Activated CD4-positive, alpha-beta T cell treated with anti-CD3 and anti-CD28 coated beads for 24 hours (primary cell): Measurements from ENCODE around the gene TRA2B.

ENCODE experiments used
- DNase-seq, 2 donors: peaks; one replicate each; pipeline ENCODE4 v3.0.0-alpha.2; 2020; ENCODE audit warnings: low read depth in 2 of 2

Gene TRA2B

DNA sequence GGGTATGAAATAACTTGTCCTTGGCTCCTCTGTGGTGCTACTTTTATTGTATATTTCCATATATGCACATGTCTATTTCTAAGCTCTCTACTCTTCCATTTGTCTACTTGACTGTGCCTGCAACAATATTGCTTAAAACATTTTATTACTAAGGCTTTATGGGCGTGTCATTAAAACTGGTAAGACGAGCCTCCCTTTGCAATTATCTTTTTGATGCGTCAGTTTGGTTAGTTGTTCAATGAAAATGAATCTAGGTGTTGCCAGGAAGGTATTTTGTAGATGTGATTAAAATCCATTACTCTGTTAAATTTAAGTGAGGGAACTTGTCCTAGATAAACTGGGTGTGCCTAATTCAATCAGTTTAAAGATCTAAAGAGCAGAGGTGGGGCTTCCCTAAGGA lies 12.9 kb upstream of the TRA2B start:
- no peak for DNase-seq

DNA sequence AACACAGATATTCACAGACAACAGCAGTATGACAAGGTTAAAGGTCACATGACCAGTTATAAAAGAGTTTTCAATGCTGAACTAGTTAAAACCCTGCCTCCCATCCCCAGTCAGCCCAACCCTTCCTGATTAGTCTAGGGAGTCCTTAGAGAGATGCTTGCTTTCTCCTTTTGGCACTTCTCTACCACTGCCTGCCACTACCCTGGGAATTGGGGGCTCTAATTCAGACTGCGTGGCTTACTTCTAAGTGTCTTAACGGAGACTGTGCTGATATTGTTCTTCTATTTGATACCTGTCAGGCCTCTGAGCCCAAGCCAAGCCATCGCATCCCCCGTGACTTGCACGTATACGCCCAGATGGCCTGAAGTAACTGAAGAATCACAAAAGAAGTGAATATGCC lies 11.7 kb upstream of the TRA2B start:
- no peak for DNase-seq

DNA sequence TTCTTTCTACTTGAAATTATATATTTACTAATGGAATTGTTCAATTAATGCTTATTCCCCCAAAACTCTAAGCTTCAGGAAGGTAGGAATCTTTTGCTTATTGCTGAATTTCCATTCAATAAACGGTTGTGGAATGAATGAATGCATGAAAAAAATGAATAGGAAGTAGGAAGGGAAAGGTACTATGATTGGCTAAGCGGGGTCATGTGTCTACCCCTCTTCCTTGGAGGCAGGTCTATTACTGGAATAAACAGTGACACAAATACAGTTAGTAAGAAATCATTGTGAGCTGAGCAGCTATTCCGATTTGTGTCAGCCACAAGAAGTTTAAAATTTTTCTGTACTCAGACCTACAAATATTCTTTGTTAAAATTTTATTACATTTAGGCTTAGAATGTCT lies 10.5 kb upstream of the TRA2B start:
- no peak for DNase-seq

DNA sequence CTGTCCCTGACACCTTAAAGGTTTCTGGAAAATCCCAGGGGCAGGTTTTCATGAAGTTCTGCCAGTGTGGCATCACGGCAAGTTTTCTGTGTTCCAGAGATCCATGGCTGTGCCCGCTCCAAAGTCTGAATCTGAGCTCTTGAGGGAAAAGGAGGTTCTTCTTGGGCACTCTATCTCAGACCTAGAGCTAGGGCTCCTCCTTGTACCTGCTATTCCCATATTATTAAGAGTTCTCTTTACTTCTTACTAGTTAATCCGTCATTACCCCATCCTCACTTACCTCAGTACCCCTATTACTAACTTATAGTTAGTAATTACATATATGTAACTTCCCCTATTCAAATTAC lies 5.9 kb upstream of the TRA2B start:
- no peak for DNase-seq

DNA sequence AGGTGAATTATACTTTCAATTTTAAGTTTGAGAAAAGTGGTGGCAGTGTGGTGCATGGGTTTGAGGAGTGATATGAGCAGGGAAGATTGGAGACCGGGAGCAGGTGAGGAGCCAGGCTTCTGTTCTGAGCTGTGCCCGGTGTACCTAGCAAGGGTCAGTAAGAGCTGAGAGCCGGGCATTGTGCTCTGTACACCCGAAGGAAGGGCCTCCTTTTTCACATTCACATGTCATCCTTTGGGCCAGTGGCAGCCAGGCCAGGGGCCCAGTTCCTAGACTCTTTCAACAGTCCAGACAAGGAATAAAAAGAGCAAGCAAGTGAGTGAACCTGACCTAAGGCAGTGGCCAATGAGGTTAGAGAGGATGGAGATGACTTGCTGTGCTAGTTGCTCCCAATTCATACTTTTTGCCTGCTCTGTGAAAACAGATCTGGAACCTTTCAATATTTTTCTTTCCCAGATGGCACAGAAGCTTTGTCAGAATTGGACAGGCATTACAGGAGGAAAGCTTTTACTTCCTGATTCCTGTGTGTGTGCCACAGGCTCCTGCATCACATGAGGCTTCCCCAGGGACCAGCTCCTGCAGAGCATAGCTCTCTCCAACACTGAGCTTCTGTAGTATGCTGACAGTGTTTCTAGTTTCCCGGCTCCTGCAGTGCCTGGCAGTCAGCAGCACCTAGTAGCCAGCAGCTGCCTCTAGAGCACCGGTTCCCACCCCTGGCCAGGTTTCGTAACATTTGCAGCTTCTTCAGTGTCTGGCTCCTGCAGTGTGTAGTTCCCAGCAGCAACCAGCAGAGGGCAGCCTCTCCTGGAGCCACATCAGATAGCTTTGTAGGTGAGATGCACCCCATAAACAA lies 5.3 kb upstream of the TRA2B start:
- peak; percentile 70 to 76 for DNase-seq

DNA sequence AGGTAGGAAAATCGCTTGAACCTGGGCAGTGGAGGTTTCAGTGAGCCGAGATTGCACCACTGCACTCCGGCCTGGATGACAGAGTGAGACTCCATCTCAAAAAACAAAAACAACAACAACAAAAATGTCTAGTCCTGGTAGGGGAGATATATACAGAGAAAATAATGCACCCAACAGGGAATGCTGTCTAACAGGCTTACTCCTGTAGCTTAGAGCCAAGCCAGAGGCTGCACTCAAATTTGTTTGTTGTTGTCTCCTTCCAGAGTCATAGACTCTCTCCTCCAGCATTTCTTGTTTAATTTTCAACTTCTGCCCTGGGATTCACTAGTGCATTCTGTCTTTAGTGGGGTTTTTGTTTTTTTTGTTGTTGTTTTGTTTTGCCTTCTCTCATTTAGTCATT lies 4.6 kb upstream of the TRA2B start:
- DNase-seq = no peak

DNA sequence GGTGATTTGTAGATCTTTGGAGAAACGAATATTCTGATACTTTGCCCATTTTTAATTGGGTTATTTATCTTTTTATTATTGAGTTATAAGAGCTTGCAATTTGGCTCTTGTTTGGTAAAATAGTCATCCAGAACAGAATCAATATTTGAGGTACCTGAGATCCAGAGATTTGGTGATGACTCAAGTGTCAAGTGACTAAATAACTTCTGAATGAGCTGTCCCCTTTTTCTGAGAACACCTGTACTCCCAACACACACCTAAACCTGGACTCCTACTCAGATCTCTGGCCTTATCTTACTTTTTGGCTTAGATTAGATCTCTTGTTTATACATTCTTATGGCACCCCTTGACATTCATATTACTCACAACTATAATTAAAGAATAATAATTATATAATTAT lies 3.1 kb upstream of the TRA2B start:
- DNase-seq = no peak

DNA sequence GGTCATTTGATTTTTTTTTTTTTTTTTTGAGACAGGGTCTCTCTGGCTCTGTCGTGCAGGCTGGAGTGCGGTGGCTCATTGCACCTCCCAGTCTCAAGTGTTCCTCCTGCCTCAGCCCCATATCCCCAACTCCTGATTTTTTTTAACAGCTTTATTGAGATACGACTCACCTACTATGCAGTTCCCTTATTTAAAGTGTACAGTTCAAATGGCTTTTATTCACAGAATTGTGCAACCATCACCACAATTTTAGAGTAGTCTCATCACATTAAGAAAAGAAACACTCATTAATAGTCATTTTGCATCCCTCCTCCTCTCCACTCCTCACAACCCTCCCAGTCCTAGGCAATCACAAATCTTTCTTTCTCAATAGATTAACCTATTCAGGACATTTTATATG lies 1.9 kb upstream of the TRA2B start:
- no peak for DNase-seq

DNA sequence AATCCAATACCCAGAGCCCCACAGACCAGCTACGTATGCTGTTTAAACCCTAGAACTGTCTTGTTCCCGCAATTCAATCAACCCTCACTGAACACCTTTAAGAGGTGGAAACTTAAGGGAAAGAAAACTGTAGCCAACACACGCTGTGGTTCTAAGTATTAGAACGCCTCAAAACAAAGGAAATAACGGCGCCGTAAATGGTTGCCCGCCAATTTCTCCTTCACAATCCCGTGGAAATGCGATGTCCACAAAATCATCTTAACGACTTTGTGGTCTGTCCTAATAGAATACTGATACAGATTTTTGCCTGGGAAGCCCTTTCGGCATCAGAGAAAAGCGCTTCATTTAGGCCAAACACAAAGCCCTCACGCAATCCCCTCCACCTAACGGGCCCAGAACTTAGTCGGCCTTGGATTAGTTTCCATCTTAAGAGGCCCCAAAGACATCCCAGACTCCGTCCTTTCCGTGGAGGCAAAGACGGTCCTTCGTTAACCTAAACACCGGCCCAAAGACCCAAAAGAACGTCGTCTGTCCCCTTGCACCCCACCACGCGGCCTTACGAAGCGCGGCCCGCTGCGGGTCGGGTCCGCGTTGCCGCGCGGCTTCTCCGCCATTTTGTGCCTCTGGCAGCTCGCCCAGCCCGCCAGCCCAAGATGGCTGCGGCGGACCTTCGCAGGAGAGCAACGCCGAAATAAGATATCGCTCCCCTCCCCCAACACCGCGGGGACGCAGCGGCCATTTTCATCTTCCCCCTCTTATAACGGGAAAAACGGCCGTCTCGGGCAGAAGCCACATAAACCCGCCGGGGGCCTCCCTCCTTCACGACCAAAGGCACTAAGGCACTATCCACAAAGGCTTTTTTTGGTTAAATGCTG lies 763 bp downstream of the TRA2B start:
- peak; percentile 77 to 80 for DNase-seq

DNA sequence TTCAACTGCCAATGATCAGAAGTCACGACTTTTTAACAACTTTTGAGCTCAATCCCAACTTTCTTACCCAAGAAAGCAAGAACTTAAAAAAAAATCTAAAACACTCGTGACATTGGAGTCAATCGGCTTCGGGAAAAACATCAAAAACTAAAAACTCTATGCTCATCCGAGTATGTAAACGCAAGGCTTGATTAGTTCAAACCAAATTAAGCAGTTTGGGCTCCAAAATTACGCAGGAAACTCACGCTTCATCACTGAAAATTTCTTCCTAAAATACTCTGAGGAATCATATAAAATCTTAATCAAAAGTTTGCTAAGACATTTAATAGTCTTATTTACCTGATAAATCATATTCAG lies 1.6 kb downstream of the TRA2B start:
- DNase-seq = no peak

DNA sequence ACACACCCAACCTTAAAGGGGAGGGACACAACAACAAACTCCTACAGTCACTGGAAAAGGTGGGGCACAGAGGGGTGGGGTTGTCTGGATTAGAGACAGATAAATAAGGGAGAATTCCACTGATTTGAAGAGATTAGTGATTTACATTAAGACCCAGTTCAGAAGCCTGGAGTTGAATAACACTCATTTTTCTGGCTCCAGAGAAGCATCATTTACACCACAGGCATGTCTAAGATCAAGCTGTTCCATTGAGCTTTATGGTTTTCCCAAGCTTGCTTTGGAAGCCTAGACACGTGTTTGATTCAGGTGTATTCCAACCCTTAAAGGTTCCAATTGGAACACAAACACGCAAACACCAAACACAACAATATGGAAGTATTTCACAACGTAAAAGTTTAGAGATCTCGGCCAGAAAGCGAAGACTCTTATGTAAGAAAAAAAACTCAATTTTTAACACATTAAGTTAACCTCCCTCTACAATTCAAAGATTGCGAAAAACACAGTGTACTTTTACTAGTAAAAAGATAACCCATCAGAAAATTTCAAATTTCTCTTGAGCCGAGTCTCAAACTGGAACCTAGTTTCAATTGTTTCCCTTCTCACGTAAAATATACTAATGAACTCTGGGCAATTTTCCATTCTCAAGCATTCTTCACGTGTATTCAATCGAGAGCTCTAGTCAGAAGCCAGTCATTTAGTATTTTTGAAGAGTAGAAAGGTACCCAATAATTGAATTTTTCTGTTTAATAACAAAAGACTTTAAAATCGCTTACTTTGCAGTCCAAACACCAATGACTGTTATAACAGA lies 2.1 kb downstream of the TRA2B start:
- no peak for DNase-seq

DNA sequence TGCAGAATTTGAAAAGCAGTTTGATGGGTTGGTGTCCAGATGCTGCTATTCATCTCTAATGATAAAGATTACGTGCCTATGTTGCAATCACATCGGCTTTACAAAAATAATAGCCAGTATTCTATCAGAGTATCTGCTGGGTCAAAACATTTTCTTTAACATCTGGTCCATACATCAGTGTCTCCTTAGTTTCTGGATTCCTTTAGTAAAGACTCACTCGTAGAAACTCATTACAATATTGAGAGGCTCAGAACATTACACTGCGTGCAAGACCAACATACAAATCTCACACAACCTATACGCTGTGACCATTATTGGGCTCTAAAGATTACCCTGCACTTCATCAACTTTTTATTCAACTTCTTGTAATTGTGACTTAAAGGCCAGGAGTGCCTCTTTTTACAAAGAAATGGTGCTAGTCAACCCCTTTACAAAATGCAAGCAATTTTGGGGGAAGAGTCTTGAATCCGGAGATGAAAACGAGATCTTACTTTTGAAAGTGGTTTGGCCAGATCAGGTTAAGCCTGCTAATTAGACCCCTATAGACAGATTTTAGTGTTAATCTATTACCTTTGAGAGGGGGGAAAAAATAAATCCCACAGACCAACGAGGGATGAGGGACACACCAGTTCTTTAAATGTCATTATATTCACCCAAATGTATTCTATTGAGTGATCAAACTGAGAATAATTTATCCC lies 2.9 kb downstream of the TRA2B start:
- DNase-seq = no peak

DNA sequence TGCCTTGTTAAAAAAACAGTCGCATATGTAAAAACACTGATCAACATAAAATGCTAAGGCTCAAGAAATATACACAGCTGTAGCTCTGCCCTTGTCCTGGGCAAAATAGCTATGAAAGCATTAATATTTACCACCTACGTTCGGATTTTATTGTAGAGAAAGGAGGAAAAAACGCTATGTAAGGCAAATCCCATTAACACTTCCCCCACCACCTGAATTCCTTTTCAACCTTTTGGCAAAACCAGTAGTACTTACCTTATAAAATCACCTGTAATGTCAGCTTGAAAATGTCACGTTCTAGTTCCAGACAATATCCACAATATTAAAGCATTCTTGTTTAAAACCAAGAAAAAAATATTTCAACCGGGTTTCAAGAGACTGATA lies 3.6 kb downstream of the TRA2B start:
- DNase-seq = no peak

DNA sequence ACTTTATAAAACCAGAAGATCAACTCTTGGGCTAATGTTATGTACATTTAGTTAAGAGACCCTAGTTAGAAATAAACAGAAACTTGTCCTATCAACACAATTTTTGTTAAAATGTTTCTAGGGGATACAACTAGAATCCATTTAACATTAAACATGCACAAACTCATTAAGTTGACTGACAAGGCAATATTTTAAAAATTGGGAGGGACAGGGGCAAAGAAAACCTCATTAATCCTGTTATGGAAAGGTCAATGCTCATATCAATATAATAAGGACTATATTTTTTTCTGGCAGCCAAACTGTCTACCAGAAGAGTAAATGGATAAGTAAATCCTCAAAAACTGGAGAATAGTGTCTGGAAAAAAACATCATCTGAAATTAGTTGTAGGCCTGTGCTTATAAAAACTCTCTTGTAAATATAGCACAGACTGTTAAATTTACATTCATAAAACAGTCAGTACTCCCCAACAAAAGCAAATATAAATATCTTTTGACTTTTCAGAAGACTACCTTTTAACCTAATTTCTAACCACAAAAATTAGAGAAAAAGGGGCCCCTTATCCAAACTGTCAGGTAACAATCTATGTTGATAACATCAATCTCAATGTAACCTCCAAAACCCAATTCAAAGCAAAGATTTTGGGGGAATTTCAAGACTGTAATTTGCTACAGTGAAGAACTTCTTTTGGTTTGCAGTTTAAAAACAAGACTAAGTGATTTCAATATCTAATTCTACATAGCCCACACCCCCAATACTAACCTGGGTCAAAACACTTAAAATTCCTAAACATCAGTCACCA lies 4.2 kb downstream of the TRA2B start:
- no peak for DNase-seq

DNA sequence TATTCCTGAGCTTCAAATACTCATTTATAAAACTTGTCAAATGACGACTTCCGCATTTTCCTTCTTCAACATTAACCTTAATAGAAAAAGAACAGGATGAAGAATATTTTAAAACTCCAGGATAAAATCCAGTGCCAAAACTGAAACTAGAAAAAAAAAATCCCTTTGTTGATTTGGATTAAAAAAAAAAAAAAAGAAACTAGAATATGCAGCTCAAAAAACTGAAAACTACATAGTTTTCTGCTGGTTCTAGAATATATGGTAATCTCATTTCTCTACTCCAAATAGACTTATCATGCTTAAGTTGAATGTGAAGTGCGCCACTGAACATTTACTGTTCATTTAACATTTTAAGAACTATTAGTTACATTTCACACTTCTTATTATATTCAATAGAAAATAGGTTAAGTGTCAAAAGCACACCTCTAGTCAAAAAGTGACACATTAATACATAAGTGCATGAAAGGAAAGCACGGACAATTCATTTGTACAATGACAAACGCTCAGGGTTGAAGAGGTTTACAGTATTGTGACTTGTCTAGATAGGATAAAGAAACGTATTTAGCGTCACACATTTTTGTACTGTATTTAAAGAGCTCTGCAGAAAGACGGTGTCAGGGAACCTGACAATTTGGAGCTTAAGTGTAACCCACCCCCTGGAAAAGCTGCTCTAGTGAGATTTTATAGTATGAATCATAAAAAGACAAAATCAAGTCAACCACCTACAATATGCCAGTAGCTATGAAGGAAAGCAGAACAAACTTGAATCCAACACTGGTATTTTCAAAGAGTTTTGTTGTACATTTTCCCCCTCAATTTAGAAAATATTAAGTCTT lies 5.8 kb downstream of the TRA2B start:
- DNase-seq = no peak

DNA sequence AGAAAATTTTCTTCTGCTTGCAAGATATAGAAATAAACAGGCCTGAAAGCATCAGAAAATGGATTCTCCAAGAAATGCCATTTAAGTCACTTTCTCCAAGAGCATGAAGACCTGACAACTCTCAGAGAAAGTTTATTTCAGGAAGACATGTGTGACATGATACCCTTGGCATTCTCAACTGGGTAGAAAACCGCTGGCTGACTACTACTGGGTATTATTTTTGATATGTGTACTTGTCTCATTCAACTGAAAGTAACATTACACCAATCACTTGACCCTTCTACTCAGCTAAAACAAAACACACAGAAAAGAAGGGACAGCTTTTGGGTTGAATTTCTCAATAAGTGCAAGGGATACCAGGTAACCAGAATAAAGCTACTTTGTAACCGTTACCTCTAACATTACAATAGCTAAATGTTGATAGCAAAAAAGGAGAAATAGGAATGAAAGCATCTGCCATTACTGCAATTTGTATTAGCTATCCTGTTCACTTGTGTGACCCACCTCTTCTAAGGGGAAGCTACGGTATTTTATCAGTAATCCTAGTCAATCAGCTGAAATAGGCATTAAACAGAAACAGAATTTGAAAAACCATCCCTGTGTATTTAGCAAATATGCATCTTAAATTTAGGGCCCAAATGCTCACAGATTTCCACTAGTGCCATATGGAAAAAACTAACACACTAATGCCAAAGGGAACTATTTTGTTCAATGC lies 7.3 kb downstream of the TRA2B start:
- no peak for DNase-seq

DNA sequence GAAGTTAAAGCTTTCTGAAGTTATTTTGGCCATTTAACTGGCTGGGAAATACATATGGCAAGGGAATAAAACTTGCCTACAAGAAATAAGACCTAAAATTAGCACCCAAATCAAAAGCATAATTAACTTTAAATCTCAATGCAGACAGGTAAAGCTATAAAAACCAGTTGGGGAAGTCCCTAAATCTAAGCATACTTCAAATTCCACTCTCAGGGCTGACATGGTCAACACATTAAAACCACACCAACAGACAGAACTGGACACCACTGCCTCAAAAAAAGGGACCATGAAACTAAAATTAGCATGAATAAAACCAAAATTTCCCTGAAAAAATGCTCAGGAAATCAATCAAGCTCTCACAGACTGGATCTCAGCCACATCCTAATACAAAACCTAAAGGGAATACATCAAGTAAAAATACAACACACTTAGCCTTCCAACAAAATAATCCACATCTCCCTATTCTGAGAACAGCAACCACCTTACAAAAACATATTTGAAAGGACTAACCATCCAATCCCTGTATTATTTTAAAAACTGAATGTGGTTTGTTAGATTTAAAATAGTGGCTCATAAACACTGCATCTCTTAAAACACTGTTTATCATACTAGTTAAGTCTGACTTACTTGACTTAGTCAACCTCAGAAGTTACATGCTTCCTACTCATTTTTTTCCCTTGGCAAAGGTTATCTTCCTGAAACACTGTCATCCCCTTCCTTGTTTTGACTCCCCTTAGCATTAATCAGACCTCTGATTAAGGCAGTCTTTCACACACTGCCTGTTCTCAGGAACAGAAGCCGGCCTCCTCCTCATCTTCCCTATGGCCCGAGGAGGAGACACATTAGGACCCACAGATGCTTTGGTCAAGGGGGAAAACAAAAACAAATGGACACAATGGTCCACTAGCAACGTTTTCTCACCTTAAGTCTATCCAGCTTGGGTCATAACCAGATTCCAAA lies 8.3 kb downstream of the TRA2B start:
- no peak for DNase-seq

DNA sequence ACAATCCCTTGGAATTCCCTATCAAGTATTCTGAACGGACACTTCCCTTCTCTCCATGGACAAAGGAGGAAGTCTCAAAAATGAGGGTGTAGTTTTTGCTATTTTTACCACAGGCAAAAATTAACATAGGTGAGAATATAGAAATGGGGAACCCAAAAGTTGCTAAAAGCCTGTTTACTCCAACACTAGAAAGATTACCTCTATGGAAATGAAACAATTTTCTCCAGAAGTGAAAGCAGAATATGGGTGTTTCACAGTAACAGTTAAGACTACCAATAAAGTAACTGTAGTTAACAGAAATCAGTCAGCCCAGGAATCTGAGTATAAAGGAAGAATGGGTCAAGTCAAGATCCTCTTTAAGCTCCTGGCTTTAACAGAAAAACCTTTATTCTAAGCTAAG lies 9.3 kb downstream of the TRA2B start:
- DNase-seq = no peak
